Ovary (tissue), 3 donors: ENCODE measurements around the gene SP6.

ENCODE experiments used
- CTCF ChIP-seq, 3 donors: fragments of 450-650 bp in 2 of 3; fragments of 200-600 bp in 1 of 3; IDR thresholded peaks; one replicate each; pipeline versions ENCODE4 v1.5.1 to v1.8.0; 2016 to 2022; ENCODE audit warnings: antibody characterized with exemption in 3 of 3, mild to moderate bottlenecking in 1 of 3
- POLR2A ChIP-seq: fragments of 450-650 bp; IDR thresholded peaks from one replicate; pipeline ENCODE4 v1.6.1; 2017; ENCODE audit warnings: antibody characterized with exemption, mild to moderate bottlenecking, moderate library complexity
- donor health status: DM: no; HTN: no; CAD: no.

- TF ChIP-seq CTCF (IDR thresholded peaks at IDR 0.05), result no peak
- TF ChIP-seq POLR2A, result no peak
Observed at GRCh38 chr17:47829870-47830269, 21.1 kb downstream of the SP6 start.
